ENCODE results near the gene CACNA1B. TPM values are rescaled to one million over a fixed set of nuclear protein-coding genes. Genes with fewer than 3 reads are reported as not detected.

CACNA1B gene
- total RNA-seq, 1 donor from 2014 or later: 0.02 TPM

DNA sequence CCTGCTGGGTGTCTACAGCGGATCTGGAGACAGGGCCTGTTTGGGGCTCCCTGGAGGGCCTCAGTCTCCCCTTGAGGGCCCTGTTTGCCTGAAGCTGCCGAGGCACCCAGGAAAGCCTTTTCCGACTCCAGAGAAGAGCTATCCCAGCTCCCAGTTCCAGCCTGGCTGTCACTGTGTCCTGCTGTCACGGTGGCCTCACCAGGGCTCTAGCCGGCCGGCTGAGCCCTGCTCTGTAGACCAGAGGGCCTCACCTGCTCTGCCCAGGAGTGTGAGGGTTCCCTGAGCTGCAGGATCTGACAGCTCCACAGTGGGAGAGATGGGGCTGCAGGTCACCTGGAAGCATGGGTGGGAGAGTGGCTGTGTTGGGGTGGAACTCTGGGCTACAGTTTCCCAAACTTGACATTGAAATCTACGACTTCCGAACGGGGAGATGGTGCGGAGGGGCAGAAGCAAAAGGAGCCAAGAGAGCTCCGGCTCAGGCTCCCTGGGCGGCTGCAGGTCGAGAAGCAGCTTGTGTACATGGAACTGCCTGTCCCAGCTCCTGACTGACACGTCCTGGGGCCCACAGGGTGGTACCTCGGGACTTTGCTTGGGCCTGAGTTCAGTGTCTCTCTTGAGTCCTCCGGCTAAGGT lies 94.9 kb downstream of the CACNA1B start:
- H3K27me3 Mint-ChIP-seq (ENCODE audit: low read depth): no peaks in the 10 kb centered on the region

DNA sequence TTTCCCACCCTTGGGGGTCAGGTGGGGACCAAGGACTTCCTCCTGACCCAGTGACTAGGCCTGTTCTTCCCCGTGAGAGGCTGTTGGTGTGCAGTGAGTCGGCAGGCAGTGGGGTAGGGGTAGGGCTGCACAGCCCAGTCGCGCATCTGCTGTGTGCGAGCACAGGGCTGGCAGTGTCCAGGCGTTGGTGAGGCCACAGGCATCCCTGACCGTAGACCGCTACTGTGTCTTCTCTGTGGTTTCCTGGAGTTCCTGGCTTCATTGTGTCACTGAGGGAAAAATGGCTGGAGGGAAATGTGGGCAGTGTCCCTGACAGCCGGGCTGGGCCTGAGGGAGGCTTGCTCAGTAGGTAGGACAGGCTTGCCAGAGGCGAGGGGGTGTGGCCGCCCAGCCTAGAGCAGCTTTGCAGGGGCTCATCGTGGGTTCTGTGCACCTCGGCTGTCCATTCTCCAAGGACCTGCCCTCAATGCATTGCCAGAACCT lies 95.4 kb downstream of the CACNA1B start:
- Mint-ChIP-seq H3K9me3 (no peaks in the 10 kb centered on the region), H3K27ac (no peak overlapping the region), H3K36me3 (ENCODE audit: low read depth) (no peaks in the 10 kb centered on the region), H3K4me1 (ENCODE audit: low read depth) (no peaks in the 10 kb centered on the region), H3K4me3 (ENCODE audit: low read depth) (no peak overlapping the region), H3K27me3 (ENCODE audit: low read depth) (no peaks in the 10 kb centered on the region)
- intact Hi-C loops (cut with micrococcal nuclease): no loop called here
- DNase-seq (ENCODE audit: low spot score): no peak

More for the DNA sequence above, 94.9 kb downstream of the CACNA1B start:
- Mint-ChIP-seq H3K4me1 (ENCODE audit: low read depth) (no peaks in the 10 kb centered on the region), H3K4me3 (ENCODE audit: low read depth) (no peak overlapping the region), H3K36me3 (ENCODE audit: low read depth) (no peaks in the 10 kb centered on the region), H3K27ac (no peak overlapping the region), H3K9me3 (no peaks in the 10 kb centered on the region)
- DNase-seq (ENCODE audit: low spot score): no peak
- intact Hi-C loops (cut with micrococcal nuclease): no loop called here

DNA sequence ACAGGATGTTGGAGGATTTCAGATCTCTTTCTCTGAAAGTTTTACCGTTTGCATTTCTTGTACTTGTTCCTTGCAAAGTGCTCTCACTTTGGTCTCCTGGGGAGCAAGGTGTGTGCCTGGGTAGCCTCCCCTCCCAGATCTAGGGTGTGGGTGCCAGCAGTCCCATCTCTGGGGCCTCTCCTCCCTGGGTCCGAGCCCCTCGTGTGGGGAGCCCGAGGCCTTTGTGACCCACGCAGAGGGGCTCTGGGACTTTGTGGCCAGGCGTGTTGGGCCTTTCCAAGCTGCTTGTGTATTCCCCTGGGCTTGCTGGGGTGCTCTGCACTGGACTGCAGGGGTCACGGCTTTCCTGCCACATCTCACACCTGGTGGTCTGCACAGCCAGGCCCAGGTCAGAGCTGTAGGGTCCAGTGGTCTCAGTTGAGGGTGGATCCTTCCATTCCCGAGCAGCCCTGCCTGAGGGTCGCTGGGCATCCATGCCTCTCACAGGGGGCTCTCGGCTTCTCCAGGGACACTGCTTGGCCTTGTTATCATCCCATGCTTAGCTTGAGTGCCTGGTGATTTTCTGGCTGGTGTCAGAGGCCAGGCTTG lies 96.3 kb downstream of the CACNA1B start:
- Mint-ChIP-seq H3K27ac (no peak overlapping the region), H3K27me3 (ENCODE audit: low read depth) (no peaks in the 10 kb centered on the region), H3K36me3 (ENCODE audit: low read depth) (no peaks in the 10 kb centered on the region), H3K4me1 (ENCODE audit: low read depth) (no peaks in the 10 kb centered on the region), H3K9me3 (no peaks in the 10 kb centered on the region), H3K4me3 (ENCODE audit: low read depth) (no peak overlapping the region)
- intact Hi-C loops (cut with micrococcal nuclease): no loop called here
- no peak for DNase-seq (ENCODE audit: low spot score)

DNA sequence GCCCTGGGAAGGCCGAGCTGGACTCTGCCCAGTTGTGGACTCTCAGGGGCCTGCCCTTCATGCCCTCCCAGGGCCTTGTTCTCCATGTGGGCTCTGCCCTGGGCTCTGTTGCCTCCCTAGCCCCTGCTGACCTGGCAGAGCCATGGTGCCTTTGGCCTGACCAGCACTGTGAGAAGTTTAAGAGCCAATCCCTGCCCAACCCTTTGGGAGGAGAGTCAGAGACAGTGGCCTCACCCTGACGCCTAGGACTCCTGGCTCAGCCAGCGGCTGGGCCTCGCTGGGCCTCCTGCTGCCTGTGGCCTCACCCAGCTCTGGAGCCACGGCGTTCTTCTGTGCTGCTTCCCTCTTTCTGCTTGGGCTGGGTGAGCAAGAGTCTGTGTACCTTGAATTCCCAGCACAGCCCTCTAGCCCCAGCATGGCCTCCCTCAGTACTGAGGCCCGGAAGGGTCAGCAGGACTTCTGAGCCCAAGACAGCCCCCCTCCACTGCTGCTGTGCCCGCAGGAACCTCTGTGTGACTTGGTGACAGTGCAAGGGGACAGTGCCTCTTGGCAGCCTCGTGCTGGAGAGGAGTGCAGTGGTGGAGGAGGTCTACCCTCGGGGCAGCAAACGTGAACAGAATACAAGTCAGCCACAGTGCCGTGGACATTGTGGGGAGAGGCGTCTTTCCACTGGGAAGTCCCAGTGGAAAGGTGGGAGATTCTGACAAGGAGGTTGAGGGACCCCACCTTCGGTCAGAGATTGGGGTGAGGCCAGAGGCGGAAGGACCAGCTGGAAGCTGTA lies 97.4 kb downstream of the CACNA1B start:
- Mint-ChIP-seq H3K27me3 (ENCODE audit: low read depth) (no peaks in the 10 kb centered on the region), H3K4me3 (ENCODE audit: low read depth) (no peak overlapping the region), H3K36me3 (ENCODE audit: low read depth) (no peaks in the 10 kb centered on the region), H3K27ac (no peak overlapping the region), H3K4me1 (ENCODE audit: low read depth) (no peaks in the 10 kb centered on the region), H3K9me3 (no peaks in the 10 kb centered on the region)
- intact Hi-C loops (cut with micrococcal nuclease): no loop called here
- no peak for DNase-seq (ENCODE audit: low spot score)

DNA sequence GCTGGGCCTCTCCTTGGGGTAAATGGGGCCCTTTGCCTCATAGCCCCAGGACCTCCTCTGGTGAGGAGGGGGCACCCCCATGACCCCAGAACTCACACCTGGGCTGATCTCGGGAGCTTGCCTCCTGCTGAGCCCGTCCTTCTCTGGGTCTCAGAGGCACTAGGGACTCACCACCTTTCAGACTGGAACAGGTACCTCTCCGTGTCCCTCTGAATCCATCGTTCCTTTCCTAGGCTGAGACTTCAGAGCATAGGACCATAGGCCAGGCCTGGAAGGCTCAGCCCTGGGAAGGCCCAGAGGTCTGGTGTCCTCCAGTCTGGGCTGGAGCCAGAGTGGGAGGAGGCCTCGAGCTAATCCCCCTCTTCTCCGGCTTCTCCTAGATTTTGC lies 97.9 kb downstream of the CACNA1B start:
- Mint-ChIP-seq H3K27ac (no peak overlapping the region), H3K4me1 (ENCODE audit: low read depth) (no peaks in the 10 kb centered on the region), H3K36me3 (ENCODE audit: low read depth) (no peaks in the 10 kb centered on the region), H3K4me3 (ENCODE audit: low read depth) (no peak overlapping the region), H3K27me3 (ENCODE audit: low read depth) (no peaks in the 10 kb centered on the region), H3K9me3 (no peaks in the 10 kb centered on the region)
- DNase-seq (ENCODE audit: low spot score): no peak
- intact Hi-C loops (cut with micrococcal nuclease): no loop called here

DNA sequence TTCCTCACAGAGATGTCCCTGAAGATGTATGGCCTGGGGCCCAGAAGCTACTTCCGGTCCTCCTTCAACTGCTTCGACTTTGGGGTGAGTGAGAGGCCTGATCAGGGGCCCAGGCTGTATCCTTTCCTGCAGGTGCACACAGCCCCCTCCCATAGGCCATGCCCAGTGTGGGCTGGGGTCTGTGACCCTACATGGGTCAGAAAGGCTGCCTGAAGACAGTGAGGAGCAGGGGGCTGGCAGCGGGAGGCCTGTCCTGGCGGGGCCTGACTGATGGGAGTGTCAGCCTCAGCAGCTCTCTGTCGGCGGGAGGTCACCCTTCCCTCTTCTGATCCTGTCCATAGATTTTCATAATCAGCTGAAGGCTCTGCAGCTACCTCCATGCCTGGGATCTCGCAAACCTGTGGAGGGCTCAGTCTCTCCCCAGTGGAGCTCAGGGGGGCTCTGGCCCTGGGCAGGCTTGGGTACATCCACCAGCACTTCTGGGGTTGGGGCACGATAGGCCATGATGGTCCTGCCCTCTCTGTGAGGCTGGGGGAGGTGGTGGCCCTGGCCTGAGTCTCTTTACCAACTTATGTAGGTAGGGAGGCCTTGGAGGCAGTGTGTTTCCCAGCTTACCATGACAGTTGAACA lies 98.5 kb downstream of the CACNA1B start:
- no peak overlapping the region for H3K4me3 Mint-ChIP-seq (ENCODE audit: low read depth)
- H3K9me3 Mint-ChIP-seq: no peaks in the 10 kb centered on the region
- H3K36me3 Mint-ChIP-seq (ENCODE audit: low read depth): no peaks in the 10 kb centered on the region
- no peaks in the 10 kb centered on the region for H3K4me1 Mint-ChIP-seq (ENCODE audit: low read depth)
- DNase-seq (ENCODE audit: low spot score): no peak
- H3K27ac Mint-ChIP-seq: no peak overlapping the region
- intact Hi-C loops (cut with micrococcal nuclease): no loop called here
- H3K27me3 Mint-ChIP-seq (ENCODE audit: low read depth): no peaks in the 10 kb centered on the region

DNA sequence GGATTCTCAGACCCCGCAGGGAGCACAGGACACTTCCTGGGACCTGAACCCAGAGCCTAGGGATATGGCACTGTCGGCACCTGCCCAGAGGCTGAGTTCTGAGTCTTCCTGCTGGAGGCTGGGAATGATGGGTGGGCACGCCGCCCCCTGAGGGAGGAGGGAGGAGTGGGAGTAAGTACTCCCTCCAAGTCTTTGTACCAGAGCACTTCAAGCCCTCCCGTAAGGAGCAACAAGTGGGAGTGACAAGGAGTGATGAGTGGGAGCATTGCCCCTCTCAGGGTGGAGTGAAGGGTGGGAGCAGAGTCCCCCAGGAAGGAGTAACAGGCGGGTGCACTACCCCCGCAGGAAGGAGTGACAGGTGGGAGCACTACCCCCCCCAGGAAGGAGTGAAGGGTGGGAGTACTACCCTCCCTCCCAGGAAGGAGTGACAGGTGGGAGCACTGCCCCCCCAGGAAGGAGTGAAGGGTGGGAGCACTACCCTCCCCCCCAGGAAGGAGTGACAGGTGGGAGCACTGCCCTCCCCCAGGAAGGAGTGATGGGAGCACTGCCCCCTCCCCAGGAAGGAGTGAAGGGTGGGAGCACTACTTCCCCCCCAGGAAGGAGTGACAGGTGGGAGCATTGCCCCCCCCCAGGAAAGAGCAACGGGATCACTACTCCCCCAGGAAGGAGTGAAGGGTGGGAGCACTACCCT lies 100.1 kb downstream of the CACNA1B start:
- no peak overlapping the region for H3K27ac Mint-ChIP-seq
- intact Hi-C loops (cut with micrococcal nuclease): no loop called here

DNA sequence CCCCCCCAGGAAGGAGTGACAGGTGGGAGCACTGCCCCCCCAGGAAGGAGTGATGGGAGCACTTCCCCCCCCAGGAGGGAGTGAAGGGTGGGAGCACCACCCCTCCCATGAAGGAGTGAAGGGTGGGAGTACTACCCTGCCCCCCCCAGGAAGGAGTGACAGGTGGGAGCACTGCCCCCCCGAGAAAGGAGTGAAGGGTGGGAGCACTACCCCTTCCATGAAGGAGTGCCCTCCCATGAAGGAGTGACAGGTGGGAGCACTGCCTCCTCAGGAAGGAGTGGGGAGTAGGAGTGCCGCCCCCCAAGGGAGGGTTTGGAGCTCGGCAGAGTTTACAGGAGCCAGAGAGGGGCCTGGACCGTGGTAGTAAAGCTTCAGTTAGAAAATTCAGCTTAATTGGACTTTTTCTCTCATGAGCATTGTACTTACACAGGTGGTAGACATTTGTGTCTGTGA lies 100.7 kb downstream of the CACNA1B start:
- Mint-ChIP-seq H3K4me1 (ENCODE audit: low read depth) (no peaks in the 10 kb centered on the region), H3K4me3 (ENCODE audit: low read depth) (no peak overlapping the region), H3K36me3 (ENCODE audit: low read depth) (no peaks in the 10 kb centered on the region), H3K27ac (no peak overlapping the region), H3K27me3 (ENCODE audit: low read depth) (no peaks in the 10 kb centered on the region), H3K9me3 (no peaks in the 10 kb centered on the region)
- intact Hi-C loops (cut with micrococcal nuclease): no loop called here
- DNase-seq (ENCODE audit: low spot score): no peak

More for the DNA sequence above, 100.1 kb downstream of the CACNA1B start:
- Mint-ChIP-seq H3K4me3 (ENCODE audit: low read depth) (no peak overlapping the region), H3K36me3 (ENCODE audit: low read depth) (no peaks in the 10 kb centered on the region), H3K4me1 (ENCODE audit: low read depth) (no peaks in the 10 kb centered on the region), H3K27me3 (ENCODE audit: low read depth) (no peaks in the 10 kb centered on the region), H3K9me3 (no peaks in the 10 kb centered on the region)
- DNase-seq (ENCODE audit: low spot score): no peak

DNA sequence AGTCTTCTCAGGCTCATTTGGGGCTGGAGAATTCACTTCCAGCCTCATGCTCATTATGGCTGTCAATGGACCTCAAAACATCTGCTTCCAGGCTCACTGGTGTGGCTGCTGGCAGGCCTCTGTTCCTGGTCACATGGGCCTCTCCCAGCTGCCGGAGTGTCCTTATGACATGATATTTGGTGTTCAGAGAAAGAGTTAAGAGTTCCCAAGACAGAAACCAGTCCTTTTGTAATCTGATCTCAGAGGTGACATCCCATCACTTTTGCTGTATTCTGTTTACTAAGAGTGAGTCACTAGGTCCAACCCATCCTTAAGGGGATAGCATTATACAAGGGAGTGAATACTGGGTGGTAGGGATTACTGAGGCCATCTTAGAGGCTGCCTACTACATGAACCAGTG lies 104.6 kb downstream of the CACNA1B start:
- DNase-seq (ENCODE audit: low spot score): no peak
- Mint-ChIP-seq H3K36me3 (ENCODE audit: low read depth) (no peaks in the 10 kb centered on the region), H3K27ac (no peak overlapping the region), H3K27me3 (ENCODE audit: low read depth) (no peaks in the 10 kb centered on the region), H3K4me3 (ENCODE audit: low read depth) (no peak overlapping the region), H3K4me1 (ENCODE audit: low read depth) (no peaks in the 10 kb centered on the region), H3K9me3 (no peaks in the 10 kb centered on the region)
- intact Hi-C loops (cut with micrococcal nuclease): no loop called here

DNA sequence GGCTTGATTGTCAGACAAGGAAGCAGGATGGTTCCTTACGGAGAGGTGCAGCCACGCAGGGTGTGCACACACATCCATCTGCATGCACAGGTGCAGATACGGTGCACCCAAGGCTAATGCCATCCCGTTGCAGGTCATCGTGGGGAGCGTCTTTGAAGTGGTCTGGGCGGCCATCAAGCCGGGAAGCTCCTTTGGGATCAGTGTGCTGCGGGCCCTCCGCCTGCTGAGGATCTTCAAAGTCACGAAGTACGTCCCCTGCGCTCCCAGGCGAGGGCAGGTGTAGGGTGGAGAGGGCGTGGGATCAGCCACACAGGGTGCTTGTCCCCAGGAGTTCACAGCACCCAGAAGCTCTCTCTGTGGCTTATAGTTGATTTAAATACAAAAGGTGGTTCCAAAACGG lies 106.4 kb downstream of the CACNA1B start:
- no peak overlapping the region for H3K27ac Mint-ChIP-seq
- no peaks in the 10 kb centered on the region for H3K36me3 Mint-ChIP-seq (ENCODE audit: low read depth)
- no peaks in the 10 kb centered on the region for H3K4me1 Mint-ChIP-seq (ENCODE audit: low read depth)
- H3K4me3 Mint-ChIP-seq (ENCODE audit: low read depth): no peak overlapping the region
- H3K9me3 Mint-ChIP-seq: no peaks in the 10 kb centered on the region
- intact Hi-C loops (cut with micrococcal nuclease): no loop called here
- H3K27me3 Mint-ChIP-seq (ENCODE audit: low read depth): no peaks in the 10 kb centered on the region
- DNase-seq (ENCODE audit: low spot score): no peak

DNA sequence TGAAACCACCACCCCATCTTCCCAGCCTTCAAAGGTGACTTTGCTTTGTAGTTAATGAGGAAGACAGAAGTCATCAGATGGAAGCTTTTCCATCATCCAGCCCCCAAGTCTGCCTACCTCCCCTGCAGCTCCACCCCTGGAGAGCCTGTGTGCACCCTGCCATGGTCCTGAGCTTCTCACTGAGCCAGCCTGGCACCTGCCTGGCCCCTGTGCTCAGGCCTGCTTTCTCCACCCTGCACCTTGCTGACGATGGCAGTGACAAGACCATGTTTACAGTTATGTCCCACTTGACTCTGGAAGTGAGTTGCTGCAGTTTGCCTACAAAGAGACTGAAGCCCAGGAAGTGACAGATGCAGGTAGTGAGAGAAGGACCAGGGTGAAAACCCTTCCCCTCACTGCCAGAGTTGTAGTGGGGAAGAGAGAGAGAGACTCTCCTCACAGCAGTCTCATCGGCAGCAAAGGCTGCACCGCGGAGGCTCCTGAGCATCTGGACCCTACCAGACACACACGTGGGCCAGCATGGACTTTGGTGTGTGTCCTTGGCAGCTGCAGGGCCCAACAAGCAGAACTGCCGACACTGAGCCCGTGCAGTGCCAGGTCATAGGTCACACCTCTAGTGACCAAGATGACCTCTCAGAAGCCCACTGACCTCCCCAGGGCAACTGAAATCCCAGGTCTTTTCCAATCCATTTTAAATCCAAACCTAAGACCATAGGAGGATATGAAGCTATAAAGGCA lies 107.1 kb downstream of the CACNA1B start:
- Mint-ChIP-seq H3K4me1 (ENCODE audit: low read depth) (no peaks in the 10 kb centered on the region), H3K9me3 (no peaks in the 10 kb centered on the region), H3K36me3 (ENCODE audit: low read depth) (no peaks in the 10 kb centered on the region), H3K4me3 (ENCODE audit: low read depth) (no peak overlapping the region), H3K27me3 (ENCODE audit: low read depth) (no peaks in the 10 kb centered on the region), H3K27ac (no peak overlapping the region)
- intact Hi-C loops (cut with micrococcal nuclease): no loop called here
- DNase-seq (ENCODE audit: low spot score): no peak

DNA sequence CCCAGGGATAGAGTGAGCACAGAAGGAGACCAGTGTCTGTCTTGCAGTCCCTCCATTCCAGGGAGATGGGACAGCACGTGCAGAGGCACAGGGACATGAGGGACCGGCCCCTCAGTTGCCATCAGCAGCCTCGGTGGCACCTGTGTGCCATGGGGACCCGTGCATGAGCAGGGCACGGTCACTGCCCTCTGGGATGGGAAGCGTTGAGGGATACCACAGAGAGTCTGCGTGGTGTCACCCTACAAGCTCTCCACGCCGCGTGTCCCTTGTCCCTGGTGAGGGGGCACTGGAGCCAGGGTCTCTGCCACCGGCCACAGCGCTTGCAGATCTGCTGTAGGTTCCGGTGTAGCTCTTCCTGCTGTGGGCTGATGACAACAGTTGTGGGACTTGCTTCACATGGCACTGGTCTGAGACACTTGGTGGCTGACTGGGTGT lies 108.1 kb downstream of the CACNA1B start:
- H3K9me3 Mint-ChIP-seq: no peaks in the 10 kb centered on the region
- intact Hi-C loops (cut with micrococcal nuclease): no loop called here
- no peaks in the 10 kb centered on the region for H3K27me3 Mint-ChIP-seq (ENCODE audit: low read depth)
- no peak overlapping the region for H3K27ac Mint-ChIP-seq
- H3K4me3 Mint-ChIP-seq (ENCODE audit: low read depth): no peak overlapping the region
- no peaks in the 10 kb centered on the region for H3K4me1 Mint-ChIP-seq (ENCODE audit: low read depth)
- H3K36me3 Mint-ChIP-seq (ENCODE audit: low read depth): no peaks in the 10 kb centered on the region
- DNase-seq (ENCODE audit: low spot score): no peak
